Cerebellar cortex (tissue), 1 donor: ENCODE data around the gene KCNT2.
"Not testable (repeated sequence)": the region's sequence is repeated elsewhere in the genome, so short reads cannot be mapped to it uniquely, and the experiment has no call there.

Experiments used
- DNase-seq: peaks from one replicate; pipeline ENCODE4 v3.0.0-alpha.2; 2015; ENCODE audit warnings: low spot score

KCNT2 gene

GRCh38 chr1:196319301-196319700 is 288.9 kb downstream of the KCNT2 start:
- no peak for DNase-seq

- DNase-seq: peak; percentile 34
Measured at GRCh38 chr1:196317535-196318522, 290.4 kb downstream of the KCNT2 start.

DNA sequence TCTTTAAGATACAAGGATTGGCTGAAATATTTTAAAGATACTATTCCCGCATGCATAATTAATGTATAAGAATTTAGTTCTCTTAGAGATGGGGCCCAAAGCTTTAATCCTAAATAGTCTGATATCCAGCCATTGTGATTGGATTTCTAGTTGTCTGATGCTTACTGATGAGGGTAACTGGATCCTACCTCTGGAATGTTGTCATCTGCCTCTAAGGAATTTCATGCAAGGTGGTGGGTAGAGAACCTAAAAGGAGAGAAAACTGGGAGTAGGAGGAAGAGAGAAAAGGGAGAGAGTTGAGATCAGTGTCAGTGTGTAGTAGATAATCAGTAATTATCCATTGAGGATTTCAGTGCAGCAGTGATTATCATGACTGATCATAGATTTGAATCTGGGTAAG is 295.5 kb downstream of the KCNT2 start:
- no peak for DNase-seq

- DNase-seq: peak; percentile 18
Measured at GRCh38 chr1:196309386-196309785, 298.9 kb downstream of the KCNT2 start.

- no peak for DNase-seq
Measured at GRCh38 chr1:196308176-196308575, 300.1 kb downstream of the KCNT2 start.

GRCh38 chr1:196306421-196306820 is 301.8 kb downstream of the KCNT2 start:
- no peak for DNase-seq

DNA sequence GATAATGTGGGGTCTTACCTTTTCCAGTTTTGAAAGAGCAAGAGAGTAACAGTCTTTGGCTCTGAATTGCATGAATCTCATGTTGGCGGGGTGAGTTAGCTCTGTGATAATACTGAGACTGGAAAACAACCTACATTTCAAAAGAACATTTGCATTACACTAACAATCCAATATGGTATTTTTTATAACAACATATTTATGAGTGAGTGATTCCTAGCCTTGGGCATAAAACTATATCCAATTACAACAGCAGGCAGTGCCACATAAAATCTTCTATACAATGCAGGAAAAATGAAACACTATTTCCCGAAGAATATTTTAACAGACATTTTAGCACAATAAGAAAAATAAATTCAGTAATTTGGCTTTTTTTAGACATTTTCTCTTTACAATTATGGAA is 303.0 kb downstream of the KCNT2 start:
- no peak for DNase-seq

DNA sequence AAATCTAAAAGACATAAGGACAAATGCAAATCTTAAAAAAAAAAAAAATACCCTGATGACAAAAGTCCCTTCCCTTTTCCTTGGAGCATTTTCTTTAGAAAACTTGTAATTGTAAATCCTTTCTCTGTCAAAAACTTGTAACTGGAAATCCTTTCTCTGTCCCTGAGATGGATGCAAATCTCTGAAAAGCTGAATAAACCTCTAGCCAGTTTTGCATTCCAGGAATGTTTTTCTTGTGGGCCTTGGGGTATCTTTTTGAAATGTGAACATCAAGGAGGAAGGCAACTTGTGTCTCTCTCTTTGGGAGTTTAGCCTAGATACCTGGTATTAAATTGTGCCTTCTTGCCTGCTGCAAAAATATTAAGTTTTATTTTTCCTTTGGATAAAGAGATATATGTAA is 305.3 kb downstream of the KCNT2 start:
- no peak for DNase-seq

GRCh38 chr1:196302420-196302819 is 305.8 kb downstream of the KCNT2 start:
- no peak for DNase-seq

- no peak for DNase-seq
Measured at GRCh38 chr1:196295766-196296165, 312.5 kb downstream of the KCNT2 start.

GRCh38 chr1:196278816-196279215 is 329.4 kb downstream of the KCNT2 start:
- DNase-seq: no peak

- DNase-seq: no peak
Measured at GRCh38 chr1:196277860-196278259, 330.4 kb downstream of the KCNT2 start.

DNA sequence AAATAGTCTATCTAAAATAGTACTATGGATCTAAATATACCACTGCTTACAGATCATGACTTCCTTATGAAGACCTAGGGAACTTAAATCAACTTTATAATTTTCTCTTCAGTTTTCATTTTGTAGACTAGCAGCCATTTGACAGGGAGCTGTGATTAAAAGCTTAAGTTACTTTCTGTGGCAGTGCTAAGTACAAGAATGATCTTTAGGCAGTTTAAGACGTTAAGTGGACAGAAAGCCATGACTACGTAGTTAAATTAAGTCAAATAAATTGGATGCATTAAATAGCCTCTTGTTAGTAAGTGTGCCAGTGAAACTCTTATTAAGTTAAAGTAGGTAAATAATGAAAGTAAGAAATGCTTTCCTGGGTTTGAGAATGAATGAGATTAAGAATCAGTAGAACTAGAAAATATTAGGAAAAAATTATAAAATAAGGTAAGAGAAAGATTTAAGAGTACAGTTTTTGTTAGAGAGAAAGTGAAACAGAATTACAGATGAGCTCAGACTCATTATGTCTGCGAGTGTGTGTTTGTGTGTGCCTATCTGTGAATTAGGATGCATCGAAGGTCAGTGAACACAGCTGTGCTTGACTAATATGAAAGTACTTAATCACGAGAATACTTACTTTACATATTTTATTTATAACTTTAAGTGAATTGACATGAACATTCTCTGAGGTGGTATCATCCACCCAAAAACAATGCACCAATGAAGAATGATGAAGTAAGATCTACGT is 336.9 kb downstream of the KCNT2 start:
- no peak for DNase-seq

DNA sequence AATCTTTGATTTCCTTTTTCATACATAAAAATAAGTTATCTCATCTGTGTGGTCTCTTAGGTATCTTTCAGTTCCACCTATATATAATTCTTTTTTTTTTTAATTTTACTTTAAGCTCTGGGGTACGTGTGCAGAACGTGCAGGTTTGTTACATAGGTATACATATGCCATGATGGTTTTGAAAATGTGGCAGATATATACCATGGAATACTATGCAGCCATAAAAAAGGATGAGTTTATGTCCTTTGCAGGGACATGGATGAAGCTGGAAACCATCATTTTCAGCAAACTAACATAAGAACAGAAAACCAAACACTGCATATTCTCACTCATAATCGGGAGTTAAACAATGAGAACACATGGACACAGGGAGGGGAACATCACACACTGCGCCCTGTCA is 345.2 kb downstream of the KCNT2 start:
- DNase-seq: not testable (repeated sequence)

GRCh38 chr1:196260270-196260669 is 348.0 kb downstream of the KCNT2 start:
- DNase-seq: no peak

- no peak for DNase-seq
Measured at GRCh38 chr1:196259316-196259715, 348.9 kb downstream of the KCNT2 start.

GRCh38 chr1:196255762-196256161 is 352.5 kb downstream of the KCNT2 start:
- no peak for DNase-seq

- no peak for DNase-seq
Measured at GRCh38 chr1:196229546-196229945, 378.7 kb downstream of the KCNT2 start.

- DNase-seq: no peak
Measured at GRCh38 chr1:196214866-196215265, 393.4 kb downstream of the KCNT2 start.

DNA sequence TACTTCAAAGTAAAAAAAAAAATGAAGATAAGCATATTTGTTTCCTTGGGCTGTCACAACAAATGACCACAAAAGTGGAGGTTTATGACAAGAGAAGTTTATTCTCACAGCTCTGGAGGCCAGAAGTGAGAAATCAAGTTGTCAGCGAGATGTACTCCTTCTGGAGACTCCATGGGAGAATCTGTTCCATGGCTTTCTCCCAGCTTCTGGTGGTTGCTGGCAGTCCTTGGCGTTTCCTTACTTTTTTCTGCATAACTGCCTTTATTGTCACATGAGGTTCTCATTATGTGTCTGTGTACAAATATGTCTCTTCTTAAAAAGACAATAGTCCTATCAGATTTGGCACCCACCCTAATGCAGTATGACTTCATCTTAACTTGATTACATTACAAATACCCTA is 398.3 kb downstream of the KCNT2 start:
- DNase-seq: no peak

DNA sequence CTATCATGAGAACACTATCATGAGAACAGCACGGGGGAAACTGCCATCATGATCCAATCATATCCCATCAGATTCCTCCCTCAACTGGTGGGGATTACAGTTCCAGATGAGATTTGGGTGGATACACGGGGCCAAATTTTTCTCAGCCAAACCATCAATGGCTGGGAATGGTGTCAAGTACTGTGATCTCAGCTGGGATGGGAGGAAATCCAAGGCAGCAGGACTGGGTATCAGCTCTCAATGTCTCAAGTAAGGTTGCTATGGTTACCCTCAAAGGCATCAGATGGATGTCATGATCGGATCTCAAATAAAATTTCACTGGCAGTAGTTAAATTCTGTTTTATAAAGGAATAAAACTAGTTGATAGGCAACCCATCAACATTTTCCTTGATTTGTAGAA is 399.0 kb downstream of the KCNT2 start:
- no peak for DNase-seq

DNA sequence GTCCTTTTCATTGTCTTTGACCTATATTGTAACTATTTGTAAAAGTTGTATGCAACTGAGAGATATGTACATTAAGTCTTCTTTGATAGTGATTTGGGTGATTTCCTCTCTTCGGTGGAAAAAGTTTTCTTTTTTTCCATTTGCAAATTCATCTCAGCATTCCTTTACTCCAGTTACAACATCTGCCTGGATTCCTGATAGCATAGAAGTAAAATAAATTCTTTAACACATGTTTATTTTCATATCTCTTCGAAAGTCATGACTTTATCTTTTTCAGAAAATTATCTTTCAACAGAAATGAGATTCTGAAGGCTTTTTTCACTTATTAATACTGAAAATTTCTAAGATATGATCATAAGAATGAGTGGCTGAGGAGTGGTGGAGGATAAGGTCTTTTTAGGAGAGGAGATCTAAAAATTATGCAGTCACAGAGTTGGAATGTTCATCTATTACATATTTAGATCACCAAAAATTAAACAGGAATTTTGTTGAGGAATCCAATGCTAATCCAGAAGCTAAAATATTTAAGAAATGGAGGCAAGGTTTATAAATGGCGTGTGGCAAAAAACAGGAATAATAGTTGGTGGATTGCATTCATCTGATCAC is 400.5 kb downstream of the KCNT2 start:
- no peak for DNase-seq

DNA sequence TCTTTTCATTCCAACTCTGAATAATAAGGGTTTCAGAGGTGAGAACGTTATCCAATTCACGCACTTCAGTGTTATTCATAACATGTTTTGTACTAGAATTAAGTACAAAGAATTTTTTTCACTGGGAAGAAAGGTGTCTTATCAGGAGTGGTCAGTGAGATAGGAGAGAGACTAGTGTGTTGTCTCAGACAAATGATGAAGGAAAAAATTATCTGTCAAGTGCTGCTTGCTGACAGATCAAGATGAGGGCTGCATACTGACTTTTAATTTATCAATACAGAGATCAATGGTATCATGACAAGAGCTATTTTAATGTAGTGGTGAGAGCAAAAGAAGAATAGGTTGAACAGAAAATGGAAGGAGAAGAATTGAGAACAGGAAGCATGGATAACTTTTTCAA is 402.4 kb downstream of the KCNT2 start:
- DNase-seq: no peak
